Femur (tissue), 1 donor: Measurements from ENCODE around the gene PIM2.

Experiments used
- DNase-seq: peaks from one replicate; pipeline ENCODE4 v3.0.0-alpha.2; 2017

The PIM2 gene

DNA sequence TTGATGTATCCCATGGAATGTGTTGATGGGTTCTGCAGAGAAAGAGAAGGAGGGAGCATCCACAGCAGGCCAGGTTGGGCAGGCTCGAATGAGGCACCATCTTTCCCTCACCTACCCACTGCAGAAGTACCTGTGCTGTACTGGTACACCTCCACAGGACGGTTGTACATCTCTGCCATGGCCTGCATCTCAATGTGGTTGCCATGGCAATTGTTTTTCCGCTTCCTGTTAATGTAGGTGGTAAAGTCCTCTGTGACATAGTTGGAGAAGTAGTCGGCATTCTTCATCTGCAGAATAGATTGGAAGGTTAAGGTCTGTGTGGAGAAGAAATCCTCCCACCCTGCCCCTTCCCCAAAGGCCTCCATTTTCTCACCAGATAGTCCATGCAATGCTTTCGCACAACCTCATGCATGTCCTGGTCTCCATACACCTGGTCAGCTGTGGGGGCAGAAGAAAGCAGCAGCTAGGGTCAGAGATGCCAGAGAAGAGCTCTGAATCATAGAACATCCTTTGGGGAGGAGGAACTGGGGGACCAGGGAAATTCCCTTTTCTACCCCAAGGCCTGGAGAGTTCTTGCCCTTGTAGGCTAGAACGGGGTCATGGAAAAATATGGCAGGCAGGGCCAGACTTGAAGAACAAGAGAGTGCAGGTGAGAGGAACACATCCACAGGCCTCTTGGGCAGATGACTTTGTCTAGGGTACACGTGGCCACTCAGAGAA is 15.9 kb upstream of the PIM2 start:
- DNase-seq: no peak

DNA sequence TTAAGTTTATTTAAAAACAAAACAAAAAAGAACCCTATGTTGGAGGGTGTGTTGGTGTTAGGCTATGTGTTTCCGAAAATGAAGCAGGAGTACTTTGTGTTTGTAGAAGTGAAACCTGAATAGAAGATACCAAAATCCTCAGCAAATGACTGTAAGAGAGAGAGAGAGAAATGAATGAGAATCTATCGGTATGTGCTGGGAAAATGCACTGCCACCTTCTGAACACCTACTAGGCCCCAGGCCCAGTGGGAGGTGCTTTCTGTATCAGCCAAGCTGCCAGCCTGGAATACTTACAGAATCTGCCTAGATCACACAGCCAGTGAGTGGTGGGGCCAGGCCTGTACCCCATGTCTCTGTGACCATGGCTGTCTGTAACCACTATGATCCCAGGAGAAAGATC is 14.9 kb upstream of the PIM2 start:
- DNase-seq: no peak

DNA sequence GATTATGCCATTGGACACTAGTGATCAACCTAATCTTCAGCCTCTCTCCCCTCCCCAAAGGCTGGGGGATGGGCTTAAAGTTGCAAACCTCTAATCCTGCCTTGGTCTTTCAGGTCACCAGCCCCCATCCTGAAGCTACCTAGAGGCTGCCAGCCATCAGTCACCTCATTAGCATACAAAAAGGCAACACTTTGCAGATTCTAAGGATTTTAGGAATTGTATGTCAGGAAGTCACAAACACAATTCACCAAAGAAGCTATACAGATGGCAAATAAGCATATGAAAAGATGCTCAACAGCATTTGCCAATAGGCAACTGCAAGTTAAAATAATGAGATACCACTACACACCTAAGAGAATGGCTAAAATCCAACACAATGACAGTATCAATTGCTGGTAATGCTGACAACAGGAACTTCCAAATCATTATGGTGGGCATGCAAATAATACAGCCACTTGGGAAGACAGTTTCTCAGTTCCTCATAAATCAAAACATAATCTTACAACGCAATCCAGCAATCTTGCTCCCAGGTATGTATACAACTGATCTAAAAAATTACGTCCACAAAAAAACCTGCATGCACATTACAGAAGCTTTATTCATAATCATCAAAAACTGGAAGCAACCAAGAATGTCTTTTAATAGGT is 9.0 kb upstream of the PIM2 start:
- DNase-seq: no peak

DNA sequence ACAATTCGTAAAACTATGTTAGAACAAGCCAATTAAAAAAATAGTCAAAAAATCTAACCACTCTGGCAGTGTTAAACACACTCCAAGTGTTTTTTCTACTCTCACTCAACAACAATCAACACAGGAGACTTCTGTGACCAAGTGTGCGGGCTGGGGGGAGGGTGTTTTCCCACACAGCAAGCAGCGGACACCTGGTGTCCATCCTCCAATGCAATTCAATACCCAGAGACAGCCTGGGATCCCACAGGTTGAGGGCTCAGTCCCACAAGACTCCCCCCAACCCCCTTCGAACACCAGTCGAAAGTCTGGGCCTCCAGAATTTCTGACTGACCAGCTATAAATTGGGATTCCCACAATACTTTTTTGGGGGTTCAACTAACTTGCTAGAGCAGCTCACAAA is 8.3 kb upstream of the PIM2 start:
- no peak for DNase-seq

DNA sequence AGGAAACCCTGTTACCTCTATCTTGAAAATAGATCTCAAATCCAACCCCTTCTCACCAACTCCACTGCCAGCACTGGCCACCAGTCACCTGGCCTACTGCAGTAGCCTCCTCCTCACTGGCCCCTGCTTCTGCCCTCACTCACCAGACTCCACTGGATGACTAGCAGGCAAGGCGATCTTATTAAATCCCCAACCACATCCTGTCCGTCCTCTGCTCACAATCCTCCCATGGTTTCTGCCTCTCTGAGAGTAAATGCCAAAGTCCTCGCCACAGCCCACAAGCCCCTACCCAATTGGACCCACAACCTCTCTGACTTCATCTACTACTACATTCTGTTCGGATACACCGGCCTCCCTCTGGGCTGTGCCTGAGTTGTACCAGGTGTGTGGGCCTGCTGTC is 5.4 kb upstream of the PIM2 start:
- no peak for DNase-seq

DNA sequence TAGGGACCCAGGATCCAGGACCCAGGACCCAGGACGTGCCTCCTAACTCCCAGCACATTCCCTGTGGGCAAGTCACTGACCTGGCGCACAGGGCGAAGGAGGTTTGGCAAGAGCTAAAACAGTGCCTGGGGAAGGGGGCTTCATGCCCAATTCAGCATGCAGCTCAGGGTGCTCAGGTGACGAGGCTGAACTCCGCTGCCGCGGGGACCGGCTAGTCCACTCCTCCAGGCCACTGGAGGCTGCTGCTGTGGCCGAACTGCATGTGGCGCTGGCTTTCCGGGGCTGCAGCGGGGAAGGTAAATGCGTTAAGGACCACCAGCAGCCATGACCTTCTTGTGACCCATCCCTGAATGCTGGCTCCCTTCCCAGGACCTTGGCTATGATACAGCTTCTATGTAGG is 4.9 kb upstream of the PIM2 start:
- DNase-seq: no peak

DNA sequence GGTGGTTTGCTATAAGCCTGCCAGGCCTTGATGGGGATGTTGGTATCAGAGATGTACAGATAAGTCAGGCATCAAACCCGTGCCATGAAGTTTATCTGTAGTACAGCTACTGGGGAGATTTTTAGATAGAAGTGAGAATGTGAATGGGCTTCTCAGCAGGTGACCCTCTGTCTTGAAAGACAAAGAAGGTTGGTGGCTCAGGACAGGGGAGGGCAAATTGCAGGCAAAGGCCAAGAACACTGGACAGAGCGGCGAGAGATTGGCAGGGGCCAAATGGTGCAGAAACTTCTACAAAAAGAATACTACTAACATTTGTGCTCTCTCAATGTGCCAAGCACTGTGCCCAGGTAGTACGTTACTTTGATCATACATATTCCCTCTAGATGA is 1.9 kb upstream of the PIM2 start:
- DNase-seq: no peak

DNA sequence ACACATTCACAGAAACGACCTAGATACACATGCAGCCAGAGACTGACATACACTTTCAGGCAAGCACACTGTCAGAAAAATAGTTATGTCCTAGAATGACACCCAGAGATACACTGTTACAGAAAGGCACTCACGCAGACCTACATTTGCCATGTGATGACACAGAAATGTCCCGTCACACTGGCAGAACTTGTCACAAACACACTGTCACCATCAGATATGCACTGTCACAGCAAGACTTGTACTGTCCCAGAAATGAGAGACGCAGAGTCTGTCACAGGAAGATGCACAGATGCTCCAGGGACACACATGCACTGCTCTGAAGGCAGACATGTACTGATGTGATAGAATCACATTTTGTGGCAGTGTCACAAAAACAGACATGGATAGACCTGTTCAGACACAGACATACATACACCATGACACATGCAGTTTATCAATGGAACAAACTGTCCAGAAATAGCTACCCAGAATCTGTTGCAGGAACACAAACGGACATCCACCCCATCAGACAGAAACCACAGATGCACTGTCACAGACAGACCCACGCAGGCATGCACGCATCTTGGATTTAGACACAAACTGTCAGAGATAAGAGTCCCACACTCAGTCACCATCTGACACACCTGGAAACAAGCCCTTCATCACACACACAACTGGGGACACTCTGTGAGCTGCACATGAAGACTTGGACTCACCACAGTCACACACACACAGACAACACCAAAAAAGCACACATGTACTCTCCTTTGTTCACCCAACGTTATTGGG is 1.3 kb upstream of the PIM2 start:
- no peak for DNase-seq

DNA sequence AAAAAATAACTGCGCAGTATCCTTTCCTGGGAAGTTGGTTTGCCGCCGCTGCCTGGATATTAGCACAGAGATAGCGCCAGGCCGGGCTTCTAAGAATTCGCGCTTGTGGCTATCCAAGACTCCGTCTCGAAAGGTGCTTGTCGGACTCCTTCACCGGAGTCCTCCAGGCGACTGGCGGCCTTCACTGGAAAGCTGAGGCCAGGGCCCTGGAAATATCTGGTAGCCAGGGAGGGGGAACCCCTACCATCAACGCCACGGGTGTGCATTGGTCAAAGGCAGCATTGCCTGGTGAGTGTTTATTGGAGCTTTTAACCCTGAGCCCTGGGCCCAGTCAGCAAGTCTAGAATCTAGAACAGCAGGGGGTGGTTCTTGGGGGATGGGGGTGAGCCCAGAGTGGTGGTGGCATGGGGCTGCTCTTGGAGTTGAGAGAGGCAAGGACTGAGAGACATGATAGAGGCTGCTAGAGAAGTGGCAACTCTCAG is 577 bp upstream of the PIM2 start:
- no peak for DNase-seq

DNA sequence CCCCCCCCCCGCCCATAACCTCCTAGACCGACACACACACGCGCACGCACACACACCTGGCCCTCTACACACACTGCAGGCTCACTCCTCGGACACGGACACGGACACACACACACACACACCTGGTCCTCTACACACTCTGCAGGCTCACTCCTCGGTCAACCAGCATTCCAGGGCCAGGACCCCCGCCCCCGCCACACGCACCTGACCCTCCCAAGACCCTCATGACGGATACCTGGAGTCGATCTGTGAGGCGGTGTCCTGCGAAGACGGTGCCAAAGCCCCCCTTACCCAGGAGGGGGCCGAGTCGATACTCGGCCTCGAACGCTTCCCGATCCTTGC is 552 bp downstream of the PIM2 start:
- DNase-seq: no peak

DNA sequence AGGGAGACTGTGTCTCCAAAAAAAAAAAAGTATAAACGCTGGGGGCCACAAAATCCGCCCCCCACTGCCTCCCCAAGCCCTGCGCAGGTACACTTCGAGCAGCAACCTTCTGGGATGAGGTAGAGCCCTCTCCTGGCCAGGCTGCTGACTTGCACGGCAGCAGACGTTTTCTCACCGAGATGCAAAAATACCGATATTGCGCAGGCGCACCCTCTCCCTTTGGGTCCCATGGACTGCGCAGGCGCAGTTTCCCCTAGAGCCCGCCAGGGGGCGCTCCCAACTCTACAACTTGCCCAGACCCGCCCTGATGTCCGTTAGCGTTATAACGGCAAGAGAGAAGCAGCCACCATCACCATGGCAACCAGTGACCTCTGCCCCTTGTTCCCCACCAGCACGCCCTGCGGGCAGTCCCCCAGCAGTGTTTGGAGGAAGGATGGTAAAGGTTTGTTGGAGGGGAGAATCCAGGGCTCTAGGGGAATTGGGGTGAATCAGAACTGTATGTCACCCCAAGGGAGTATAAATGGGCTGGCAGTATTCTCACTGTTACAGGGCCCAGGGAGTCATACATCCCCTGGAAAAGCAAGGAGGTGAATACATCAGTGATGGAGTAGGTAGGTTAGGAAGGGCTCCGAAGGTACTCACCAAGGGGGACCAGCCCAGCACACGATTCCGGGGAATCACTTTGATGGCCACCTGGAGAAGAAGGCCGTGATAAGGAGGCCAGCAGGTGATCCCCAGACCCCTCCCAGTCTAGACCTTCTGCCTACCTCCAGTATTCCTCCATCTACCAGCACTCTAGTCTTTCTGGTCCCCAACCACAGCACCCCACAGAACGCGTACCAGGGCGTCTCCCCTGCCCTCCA is 1.5 kb downstream of the PIM2 start:
- peak; percentile 93 for DNase-seq

DNA sequence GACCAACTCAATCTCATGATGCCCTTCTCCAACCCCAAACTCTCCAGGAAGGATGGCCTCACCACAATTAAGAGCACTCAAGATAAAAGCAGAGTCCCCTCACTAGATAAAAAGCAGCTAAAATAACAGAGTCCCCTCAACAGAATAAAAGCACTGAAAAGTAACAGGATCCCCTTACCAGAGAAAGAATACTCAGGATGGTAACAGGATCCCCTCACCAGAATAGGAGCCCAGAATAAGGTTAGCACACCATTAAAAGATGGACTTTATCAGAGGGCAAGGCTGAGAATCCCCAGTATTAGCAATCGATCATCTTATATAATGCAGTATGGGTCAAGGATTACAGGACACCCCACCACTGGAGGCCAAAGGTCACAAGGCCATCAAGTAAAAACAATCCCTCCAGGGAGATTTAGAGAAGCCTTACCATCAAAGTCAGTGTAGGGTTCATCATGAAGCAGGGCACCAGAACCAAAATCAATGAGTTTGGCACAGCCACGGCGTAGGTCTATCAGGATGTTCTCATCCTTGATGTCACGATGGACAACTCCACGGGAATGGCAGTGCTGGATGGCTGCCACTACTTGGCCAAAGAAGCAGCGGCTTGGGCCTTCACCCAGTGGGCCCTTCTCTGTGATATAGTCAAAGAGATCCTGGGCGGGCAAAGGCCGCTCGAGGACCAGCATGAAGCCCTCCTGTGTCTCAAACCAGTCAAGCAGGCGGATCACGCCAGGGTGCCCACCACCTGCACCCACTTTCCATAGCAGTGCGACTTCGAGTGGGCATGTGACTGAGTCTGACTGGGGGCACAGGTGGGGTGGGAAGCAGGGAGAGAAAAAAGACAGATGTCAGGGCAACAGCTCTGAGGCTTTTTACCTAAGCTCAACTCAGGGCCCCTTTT is 4.0 kb downstream of the PIM2 start:
- no peak for DNase-seq

DNA sequence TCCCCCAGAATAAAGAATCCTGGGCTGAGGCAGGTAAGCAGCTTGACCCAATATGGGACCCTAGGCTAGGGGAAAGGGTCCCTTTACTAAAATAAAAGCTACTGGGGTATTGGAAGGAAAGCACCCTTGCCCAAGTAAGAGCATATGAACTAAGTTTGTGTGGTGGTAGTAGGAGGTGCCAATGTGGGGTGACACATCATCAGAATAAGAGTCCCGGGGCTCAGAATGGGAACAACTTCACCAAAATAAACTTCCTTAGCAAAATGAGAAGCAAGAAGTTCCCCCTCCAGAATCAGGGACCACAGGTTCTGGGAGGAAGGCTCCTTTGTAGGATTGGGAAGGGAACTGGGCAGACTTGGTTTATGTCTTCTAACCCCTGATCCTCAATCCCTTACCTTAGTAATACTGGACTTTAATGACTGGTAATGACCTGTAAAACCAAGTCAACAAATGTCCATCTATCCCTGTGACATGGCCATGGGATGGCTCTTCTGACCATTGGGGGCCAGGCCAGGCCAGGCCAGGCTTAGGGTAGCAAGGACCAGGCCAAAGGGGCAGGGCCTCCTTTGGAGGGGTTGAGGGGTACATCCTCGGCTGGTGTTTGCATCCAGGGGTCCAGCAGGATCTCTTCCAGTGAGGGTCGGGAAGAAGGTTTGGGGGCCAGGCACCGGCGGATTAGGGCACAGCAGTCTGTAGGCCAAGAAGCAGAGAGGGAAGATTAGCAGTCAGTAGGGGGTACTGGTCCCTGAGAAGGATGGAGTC is 5.0 kb downstream of the PIM2 start:
- no peak for DNase-seq

DNA sequence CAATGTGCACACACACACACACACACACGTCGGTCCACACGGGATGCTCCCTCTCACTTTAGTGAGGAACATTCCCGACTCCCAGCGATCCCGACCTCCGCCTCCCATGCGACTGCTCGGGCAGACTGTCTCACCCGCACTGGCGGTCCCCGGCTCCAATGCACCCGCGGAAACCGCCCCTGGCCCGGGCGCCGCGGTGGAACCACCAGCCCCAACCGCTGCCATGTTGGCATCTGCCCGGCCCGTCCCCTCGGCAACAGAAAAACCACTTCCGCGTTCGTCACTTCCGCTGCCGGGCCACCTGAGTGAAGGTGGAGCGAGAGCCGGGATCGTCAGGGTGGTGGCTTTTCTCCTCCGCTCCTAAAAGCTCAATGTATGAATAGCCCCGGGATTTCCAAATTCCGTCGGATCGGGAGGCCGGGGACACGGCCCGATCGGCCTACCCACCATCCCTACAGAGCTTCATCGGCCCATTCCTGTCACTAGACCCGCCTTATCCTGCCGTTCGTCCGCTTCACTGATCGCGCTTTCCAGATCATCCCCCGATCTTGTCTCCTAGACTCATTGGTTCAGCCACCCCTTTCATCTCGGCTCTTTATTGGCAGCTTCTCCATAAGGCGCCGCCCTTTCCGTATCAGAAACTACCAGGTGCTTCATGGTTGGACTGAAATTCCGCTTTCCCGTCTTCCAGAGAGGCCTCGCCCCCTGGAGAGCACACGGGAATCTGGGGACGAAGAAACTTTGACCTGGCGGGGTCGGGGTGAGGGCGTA is 7.2 kb downstream of the PIM2 start, which contains the start of gene SLC35A2:
Gene SLC35A2 (minus strand): TSS at position 235 of the 771 bp plus-strand sequence. CDS start 10 bp downstream, at position 225.
- peak; percentile 90 for DNase-seq

DNA sequence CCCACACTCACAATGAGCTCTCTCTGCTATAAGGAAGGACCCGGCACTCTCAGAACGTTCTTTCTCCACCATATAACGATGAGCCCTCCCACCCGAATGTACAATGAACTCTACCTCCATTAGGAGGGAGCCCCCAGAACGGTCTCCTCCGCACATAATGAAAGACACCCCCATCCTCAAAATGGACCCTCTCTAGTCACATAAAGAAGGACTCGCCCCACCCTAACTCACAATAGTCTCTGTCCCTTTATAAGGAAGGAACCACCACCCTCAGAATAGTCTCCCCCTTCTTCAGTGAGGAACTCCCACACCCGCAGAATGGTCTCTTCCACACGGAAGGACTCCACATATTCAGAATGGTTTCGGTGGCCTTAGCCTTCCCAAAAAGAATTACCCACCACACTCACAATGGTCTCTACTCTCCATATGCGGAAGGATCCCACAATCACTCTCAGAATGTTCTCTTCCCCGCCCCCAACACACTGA is 7.9 kb downstream of the PIM2 start:
- no peak for DNase-seq

DNA sequence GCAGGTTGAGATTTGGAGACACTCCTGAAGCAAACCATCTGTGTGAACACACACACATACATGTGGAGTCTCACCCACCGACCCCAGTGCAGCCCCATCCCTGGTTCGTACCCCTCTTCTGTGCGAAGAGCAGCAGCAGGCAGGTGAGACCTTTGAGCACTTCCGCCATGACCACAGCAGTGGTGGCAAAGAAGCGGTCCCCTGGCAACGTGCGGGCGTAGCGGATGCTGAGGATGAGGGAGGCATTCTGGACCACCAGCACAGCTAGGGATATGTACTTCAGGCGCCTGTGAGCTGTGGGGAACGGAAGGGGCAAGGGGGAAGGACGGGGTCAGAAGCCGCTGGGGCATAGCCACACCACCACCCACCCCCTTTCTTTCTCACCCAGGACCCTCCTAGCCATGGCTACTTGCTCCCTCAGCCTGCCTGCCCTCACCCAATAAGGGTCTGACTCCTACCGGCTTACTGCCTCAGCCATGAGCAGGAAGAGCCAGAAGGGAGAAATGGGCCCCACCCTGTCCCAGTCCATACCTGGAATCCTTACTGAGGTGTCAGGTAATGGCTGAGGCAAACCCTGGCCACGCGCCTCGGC is 9.0 kb downstream of the PIM2 start:
- DNase-seq: no peak

DNA sequence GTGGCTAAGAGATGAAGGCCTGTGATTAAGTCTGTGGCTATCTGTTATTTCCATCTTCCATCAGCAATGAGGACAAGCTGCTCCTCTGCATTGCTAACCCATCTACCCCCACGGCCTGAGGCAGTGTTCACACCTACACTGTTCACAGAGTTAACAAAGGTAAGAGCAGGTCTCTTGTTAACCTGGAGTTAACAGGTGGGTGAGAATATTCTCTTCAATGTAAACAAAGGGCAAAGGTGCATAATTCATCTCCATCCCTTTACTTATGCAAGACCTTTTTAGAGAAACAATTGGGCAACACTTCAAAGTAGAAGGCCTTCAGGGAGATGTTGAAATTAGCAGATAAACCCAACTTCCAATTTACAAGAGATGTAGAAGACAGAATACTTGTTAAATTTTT is 10.2 kb downstream of the PIM2 start:
- DNase-seq: no peak

DNA sequence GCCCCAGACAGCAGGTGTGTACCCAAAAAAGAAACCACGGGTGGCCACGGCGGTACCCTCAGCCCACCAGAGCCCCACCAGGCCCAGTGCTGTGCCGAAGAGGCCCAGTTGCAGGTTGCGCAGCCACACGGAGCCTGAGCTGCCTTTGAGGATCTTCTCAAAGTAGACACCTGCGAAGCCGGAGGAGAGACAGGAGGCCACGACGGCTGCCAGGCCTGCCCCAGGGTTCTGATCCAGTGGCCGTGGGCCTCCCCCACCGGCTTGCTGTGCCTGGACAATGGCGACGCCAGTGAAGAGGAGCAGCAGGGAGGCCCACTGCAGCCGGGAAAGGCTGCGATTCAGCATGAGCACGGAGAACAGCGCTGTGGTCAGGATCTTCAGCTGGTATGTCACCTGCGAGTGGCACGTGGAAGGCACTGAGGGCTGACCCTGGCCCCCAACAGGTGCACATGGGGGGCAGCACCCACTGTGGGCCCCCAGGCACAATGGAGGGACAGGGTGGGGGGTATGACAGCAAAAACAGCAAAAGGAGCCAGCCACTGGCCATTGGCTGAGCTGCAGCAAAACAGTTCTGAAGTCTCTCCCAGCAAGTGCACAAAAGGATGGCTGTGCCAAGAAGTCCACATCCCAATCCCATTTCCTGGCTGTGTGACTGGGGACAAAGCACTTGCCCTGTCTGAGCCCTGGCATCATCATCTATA is 13.6 kb downstream of the PIM2 start:
- no peak for DNase-seq

DNA sequence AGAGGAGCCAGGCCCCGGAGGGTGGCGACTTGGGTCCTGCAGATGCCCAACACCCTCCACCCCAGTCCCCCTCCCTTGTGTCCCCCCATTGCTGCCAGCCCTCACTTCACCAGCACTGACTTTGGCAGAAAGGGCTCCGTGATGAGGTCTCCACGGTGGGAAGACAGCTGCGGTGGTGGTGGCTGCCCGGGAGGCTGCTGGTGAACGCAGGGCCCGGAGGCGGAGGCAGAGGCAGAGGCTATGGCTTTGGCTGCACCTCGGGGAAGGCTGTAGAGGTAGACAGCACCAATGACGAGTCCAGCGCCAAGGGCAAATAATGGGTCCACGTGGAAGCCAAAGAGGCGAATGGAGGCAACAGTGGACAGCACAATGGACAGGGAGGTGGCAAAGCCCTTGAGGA is 14.2 kb downstream of the PIM2 start:
- DNase-seq: no peak
